GM19043 (cell line): Measurements from ENCODE around the gene RIPK1.
"Not testable (repeated sequence)": the region's sequence is repeated elsewhere in the genome, so short reads cannot be mapped to it uniquely, and the experiment has no call there.

Experiments used
- ATAC-seq: cut with Tn5 transposase; IDR thresholded peaks from one replicate; pipeline ENCODE4 v1.9.1; 2021; ENCODE audit warnings: low read depth; ENCODE audit not compliant: unreplicated experiment

RIPK1 gene

GRCh38 chr6:3133515-3133914, 65.2 kb downstream of the RIPK1 start:
- ATAC-seq, result no peak

- no peak for ATAC-seq
These were observed 67.5 kb downstream of the RIPK1 start for GRCh38 chr6:3135668-3136291.

DNA sequence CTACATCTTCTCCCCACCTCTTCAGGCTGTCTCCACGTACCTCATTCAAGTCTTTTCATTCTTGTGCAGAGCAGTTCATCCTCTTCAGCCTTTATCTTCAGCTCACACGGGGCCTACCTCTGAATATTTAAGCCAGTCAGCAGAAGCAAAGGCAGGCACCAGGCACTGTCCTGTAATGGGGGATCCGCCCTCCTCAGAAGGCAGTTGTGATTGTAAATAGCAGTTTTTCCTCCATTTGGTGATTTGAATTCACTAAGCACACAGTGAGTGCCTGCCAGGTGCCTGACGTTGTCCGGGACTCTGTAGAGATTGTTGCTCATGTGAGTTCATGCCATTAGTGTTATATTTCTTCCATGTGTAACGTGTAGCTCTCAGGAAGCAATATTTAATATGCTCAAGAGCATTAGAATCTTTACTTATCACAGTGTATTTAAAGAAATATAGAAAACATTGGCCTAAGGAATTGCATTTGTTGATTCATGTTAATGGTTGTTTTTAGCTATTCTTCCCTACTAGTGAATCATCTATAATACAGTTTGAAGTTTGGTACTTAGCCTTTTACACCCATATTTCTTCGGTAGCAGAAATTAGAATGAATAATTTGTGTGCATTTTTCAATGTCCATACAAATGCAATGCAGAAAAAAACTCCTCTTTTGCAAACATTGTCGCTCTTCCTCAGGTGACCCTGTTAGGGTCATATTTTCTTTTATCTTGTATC, 68.2 kb downstream of the RIPK1 start:
- no peak for ATAC-seq

DNA sequence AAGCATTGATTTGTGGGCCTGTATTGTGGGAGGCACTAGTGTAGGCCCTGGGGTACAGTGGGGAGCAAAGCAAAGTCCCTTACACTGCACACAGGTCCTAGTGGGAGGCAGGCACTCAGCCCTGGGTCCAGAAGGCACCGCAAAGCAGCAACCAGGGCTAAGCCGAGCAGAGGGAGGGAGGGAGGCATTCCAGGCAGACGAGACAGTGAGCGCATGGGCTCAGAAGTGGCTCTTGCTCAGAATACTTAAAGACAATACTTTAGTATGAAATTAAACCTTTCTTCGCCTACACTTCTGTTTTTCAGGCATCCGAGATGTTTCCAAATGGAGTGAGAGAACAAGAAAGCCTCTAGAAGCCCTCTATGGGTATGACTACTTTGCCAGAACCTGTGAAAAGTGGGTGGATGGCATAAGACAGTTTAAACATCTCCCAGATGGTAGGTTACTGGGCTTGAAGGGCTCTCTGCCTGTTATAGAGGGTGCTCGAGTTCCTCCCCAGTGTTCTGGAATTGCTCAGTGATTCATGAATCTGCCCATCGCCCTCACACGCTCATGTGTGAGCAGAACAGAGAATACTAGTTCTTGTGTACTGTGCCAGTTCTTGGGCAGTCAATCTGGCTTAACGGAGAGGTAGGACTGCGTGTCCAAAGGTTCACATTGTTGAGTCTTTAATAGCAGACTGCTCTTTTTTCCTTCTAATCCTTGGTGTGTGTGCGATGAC, 68.9 kb downstream of the RIPK1 start:
- ATAC-seq, result no peak

- ATAC-seq, result not testable (repeated sequence)
These were observed 69.6 kb downstream of the RIPK1 start for GRCh38 chr6:3137873-3138272.

- ATAC-seq, result no peak
These were observed 70.0 kb downstream of the RIPK1 start for GRCh38 chr6:3138341-3138740.

- ATAC-seq, result no peak
These were observed 71.0 kb downstream of the RIPK1 start for GRCh38 chr6:3139090-3139903.

DNA sequence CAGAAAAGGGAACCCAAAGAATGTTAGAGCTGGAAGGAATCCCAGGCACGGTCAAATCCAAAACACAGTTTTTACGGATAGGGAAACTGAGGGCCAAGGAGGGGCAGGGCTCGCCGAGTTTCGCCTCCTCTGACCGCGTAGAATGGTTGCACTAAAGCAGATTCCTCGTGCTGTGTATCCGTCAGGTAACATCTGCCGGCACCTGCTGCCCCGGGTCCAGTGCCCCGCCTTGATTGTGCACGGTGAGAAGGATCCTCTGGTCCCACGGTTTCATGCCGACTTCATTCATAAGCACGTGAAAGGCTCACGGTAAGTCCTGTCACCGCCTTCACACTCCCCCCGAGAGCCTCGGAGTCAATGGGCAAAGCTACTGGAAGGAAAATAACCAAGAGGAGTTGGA, 71.9 kb downstream of the RIPK1 start:
- ATAC-seq, result no peak

DNA sequence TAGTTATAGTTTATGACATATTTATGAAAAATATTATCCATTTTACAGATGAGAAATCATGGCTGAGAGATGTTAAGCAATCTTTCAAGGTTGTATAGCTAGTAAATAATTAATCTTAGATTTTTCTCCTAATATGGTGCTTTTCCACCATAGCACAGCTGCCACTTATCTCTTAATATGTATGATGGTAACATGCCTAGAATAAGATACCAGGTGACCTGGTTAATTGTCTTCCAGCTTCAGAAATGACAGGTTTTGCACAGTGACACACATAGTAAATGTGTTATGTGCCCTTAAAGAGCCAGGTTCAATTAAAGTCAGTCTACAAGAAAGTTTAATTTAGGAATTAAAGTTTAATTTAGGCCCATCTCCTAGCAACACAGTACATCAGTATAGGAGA, 74.2 kb downstream of the RIPK1 start:
- ATAC-seq, result no peak

GRCh38 chr6:3143158-3143557, 74.9 kb downstream of the RIPK1 start:
- no peak for ATAC-seq

GRCh38 chr6:3144571-3144970, 76.3 kb downstream of the RIPK1 start:
- ATAC-seq, result no peak

GRCh38 chr6:3147914-3148757, 79.8 kb downstream of the RIPK1 start:
- ATAC-seq, result no peak

DNA sequence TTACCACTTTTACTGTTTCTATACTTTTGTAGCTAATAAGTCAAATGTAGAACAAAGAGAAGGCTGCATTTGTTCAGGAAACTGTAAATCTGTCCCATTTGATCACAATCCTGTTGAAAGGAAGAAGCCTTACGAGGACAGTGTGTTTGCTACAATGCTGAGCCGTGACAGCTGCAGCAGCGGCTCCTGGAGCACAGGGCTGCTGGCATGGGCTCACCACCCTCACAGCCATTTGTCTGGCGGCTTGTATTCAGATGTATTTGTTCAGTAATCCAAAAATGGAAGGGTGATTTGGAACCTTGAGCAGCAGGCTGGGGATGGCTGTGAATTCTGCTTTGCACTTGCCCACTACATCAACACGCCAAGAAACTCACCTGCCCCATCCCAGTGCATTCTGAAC, 83.4 kb downstream of the RIPK1 start:
- ATAC-seq, result no peak

GRCh38 chr6:3152689-3153088, 84.4 kb downstream of the RIPK1 start:
- no peak for ATAC-seq

DNA sequence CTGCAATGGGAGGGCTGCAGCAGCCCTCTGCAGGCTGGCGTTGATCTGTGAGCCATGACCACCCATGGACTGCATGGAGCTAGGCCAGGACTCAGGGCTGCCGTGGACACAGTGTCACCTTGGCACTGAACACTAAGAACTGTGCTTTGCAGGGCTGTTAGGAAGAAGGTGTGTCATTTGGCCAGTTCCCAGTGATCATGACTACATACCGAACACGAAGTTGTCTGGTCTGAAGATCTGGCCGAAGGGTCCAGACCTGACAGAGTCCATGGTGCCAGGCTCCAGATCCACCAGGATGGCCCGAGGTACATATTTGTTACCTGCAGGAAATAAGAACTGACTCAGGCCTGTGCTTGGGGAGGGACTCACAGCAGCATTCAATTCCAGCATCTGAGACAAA, 87.1 kb downstream of the RIPK1 start:
- ATAC-seq, result not testable (repeated sequence)

GRCh38 chr6:3156184-3157130, 88.2 kb downstream of the RIPK1 start:
- ATAC-seq, result not testable (repeated sequence)

DNA sequence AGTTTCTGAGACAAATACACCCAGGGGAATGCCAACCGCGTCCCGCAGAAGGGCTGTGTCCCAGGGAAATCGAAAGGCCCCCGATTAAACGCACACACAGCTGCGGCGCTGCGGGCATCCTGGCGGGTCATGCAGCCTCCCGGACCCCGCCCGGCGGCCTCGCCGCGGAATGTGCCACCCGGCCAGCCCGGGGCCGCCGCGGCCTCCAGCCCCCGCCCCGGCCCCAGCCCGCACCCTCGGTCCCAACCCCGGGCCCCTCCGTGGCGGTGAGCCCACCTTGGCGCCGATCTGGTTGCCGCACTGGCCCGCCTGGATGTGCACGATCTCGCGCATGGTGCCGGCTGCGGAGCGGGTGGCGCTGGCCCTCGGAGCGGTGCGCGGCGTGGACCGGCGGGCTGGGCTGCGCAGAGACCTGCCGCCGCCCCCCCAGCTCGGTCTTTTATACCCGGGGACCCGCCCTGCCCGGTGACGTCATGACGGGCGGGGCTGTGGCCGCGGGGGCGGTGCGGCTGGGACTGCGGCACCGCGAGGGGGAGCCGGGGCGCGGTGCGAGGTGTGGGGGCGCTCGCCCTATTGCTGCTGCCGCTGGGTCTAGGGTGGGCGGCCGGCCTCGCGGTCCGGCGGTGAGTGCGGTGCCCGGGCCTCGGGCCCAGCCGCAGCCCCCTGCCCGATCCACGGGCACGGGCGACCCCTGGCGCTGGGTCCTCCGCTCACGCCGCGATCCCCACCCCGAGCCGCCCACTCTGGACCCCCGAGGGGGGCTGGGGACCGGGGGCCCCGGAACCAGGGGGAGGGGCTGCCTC, 89.0 kb downstream of the RIPK1 start, which contains the start of gene TUBB2A:
TSS of gene TUBB2A (minus strand) at position 414 of the 803 bp plus-strand sequence. CDS start at position 333, 81 bp downstream.
- ATAC-seq, result peak; percentile 78
